Measurements from ENCODE around the gene MYZAP. TPM values are rescaled to one million over a fixed set of nuclear protein-coding genes. Genes with fewer than 3 reads are reported as not detected.

Gene MYZAP
- polyA plus RNA-seq, 1 of the 3 experiments (the other 2 are of a cell fraction): 0.07 TPM

DNA sequence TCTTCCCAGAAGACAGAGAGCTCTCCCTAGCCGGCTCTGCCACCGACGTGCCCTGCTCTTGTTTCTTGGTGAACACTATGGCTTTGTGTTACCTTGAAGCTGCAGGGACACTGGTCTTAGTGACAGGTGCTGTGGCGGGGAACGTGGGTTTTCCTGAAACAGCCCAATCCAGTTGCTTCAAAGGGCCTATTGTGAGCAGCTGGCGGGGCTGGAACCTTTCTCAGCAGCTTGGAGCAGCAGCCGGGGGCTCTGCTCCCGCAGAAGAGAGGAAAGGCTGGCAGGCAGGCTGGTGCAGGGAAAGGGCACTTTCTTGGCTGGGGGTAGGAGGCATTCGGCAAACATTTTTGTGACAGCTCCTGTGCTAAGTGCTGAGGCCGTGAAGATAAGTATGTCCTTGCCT is 12.8 kb downstream of the MYZAP start:
- Histone ChIP-seq H3K4me1 (ENCODE audit: control insufficient read depth in 1 of 2, insufficient read depth in 2 of 2, low read depth in 1 of 2, low read length in 1 of 2) (no peaks in the 10 kb centered on the region), H4K20me1 (ENCODE audit: insufficient read depth) (no peaks in the 10 kb centered on the region), H3K4me3 (ENCODE audit: low read depth in 2 of 2, low read length in 1 of 2) (no peak overlapping the region), H3K9me2 (no peaks in the 10 kb centered on the region), H3K9me3 (no peaks in the 10 kb centered on the region), H3K27ac (ENCODE audit: low read depth in 2 of 2, low read length in 1 of 2) (no peak overlapping the region), H3K27me3 (ENCODE audit: insufficient read depth) (peaks cover 9% of the 10 kb centered on the region; the same call in 1 of the 2 replicates), H2AFZ (ENCODE audit: low read depth) (no peak overlapping the region), H3F3A (replicated peaks; ENCODE audit: insufficient read depth) (no peaks in the 10 kb centered on the region), H3K79me2 (ENCODE audit: insufficient read depth) (no peaks in the 10 kb centered on the region), H3K4me2 (no peak overlapping the region), H3K36me3 (replicated peaks in 1 of 2; ENCODE audit: control insufficient read depth in 1 of 2, insufficient read depth in 2 of 2, low read length in 1 of 2) (no peaks in the 10 kb centered on the region), H3K9ac (no peak overlapping the region)
- ChIA-PET CTCF (interaction anchor here (3.3 kb wide), 1 partner anchor 44 kb away, joined by 19 read pairs; no protein-coding TSS in a partner anchor), POLR2A (no interaction called here)
- TF ChIP-seq GATA2 (CRISPR knock-in tag; IDR thresholded peaks at IDR 0.05): no peak
- TF ChIP-seq GABPA (IDR thresholded peaks at IDR 0.05; ENCODE audit: low read depth): no peak
- TF ChIP-seq, protein P1, sequence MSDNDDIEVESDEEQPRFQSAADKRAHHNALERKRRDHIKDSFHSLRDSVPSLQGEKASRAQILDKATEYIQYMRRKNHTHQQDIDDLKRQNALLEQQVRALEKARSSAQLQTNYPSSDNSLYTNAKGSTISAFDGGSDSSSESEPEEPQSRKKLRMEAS (IDR thresholded peaks at IDR 0.05; ENCODE audit: low read depth): no peak
- TF ChIP-seq POLR2AphosphoS5 (IDR thresholded peaks at IDR 0.05; ENCODE audit: low read depth, low read length): no peak
- no peak for TF ChIP-seq NRF1 (IDR thresholded peaks at IDR 0.05; ENCODE audit: low read depth, low read length)
- TF ChIP-seq, protein P2, sequence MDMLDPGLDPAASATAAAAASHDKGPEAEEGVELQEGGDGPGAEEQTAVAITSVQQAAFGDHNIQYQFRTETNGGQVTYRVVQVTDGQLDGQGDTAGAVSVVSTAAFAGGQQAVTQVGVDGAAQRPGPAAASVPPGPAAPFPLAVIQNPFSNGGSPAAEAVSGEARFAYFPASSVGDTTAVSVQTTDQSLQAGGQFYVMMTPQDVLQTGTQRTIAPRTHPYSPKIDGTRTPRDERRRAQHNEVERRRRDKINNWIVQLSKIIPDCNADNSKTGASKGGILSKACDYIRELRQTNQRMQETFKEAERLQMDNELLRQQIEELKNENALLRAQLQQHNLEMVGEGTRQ (IDR thresholded peaks at IDR 0.05; ENCODE audit: borderline replicate concordance, low read depth, low read length): no peak
- TF ChIP-seq SMC3 (IDR thresholded peaks at IDR 0.05; ENCODE audit: low read depth, low read length): no peak
- TF ChIP-seq RCOR1 (IDR thresholded peaks at IDR 0.05; ENCODE audit: low read length): no peak
- TF ChIP-seq, protein P3, sequence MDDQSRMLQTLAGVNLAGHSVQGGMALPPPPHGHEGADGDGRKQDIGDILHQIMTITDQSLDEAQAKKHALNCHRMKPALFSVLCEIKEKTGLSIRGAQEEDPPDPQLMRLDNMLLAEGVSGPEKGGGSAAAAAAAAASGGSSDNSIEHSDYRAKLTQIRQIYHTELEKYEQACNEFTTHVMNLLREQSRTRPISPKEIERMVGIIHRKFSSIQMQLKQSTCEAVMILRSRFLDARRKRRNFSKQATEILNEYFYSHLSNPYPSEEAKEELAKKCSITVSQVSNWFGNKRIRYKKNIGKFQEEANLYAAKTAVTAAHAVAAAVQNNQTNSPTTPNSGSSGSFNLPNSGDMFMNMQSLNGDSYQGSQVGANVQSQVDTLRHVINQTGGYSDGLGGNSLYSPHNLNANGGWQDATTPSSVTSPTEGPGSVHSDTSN (IDR thresholded peaks at IDR 0.05): no peak
- DNase-seq: no peak
- WGBS (ENCODE audit: low lambda C conversion rate): 61% methylated on average over 10 of the region's 10 CpGs

DNA sequence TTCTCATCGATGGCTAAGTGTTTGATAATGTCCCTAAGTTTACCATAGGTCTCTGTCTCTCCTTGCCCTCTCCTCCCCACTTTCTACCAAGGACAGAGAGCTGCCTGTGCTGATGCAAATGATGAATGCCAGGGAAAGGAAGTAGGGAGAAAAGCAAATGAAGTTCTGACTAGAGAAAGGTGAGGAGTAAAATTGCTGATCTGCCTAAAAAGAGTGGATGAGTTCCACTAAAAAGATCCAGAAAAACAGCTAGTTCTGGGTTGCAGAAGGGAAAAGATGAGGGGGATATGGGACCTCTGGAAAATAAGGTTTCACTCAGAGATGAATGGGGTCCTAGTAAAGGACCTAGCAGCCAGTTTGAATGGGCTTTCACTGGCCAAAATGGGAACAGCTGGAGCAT is 13.8 kb downstream of the MYZAP start:
- POLR2A ChIA-PET: no interaction called here
- CTCF ChIA-PET: interaction anchor here (3.3 kb wide), 1 partner anchor 45 kb away, joined by 19 read pairs; no protein-coding TSS in a partner anchor

More for the DNA sequence above, 13.8 kb downstream of the MYZAP start:
- WGBS (ENCODE audit: low lambda C conversion rate): 18% methylated on average over 1 of the region's 1 CpG
- H3K4me3 ChIP-seq (ENCODE audit: low read depth in 2 of 2, low read length in 1 of 2): no peak overlapping the region
- H3K27me3 ChIP-seq (ENCODE audit: insufficient read depth): peaks cover 9% of the 10 kb centered on the region; the same call in 1 of the 2 replicates
- no peak overlapping the region for H2AFZ ChIP-seq (ENCODE audit: low read depth)
- H3K9me2 ChIP-seq: no peaks in the 10 kb centered on the region
- no peak for DNase-seq
- TF ChIP-seq, protein P1 (IDR thresholded peaks at IDR 0.05; ENCODE audit: low read depth): no peak
- TF ChIP-seq RCOR1 (IDR thresholded peaks at IDR 0.05; ENCODE audit: low read length) (no peak), CHD2 (IDR thresholded peaks at IDR 0.05; ENCODE audit: low read length, partially characterized antibody) (no peak), RXRA (IDR thresholded peaks at IDR 0.05; ENCODE audit: borderline replicate concordance, low read depth) (no peak), NRF1 (IDR thresholded peaks at IDR 0.05; ENCODE audit: low read depth, low read length) (no peak), ELF1 (IDR thresholded peaks at IDR 0.05) (no peak), JUND (IDR thresholded peaks at IDR 0.05) (no peak), FOXM1 (IDR thresholded peaks at IDR 0.05; ENCODE audit: low read depth) (no peak), EP300 (IDR thresholded peaks at IDR 0.05; ENCODE audit: borderline replicate concordance in 1 of 2, low read depth in 1 of 2, low read length in 1 of 2) (no peak), POLR2AphosphoS5 (IDR thresholded peaks at IDR 0.05; ENCODE audit: low read depth, low read length) (no peak)
- TF ChIP-seq, protein P2 (IDR thresholded peaks at IDR 0.05; ENCODE audit: borderline replicate concordance, low read depth, low read length): no peak
- TF ChIP-seq, protein P4, sequence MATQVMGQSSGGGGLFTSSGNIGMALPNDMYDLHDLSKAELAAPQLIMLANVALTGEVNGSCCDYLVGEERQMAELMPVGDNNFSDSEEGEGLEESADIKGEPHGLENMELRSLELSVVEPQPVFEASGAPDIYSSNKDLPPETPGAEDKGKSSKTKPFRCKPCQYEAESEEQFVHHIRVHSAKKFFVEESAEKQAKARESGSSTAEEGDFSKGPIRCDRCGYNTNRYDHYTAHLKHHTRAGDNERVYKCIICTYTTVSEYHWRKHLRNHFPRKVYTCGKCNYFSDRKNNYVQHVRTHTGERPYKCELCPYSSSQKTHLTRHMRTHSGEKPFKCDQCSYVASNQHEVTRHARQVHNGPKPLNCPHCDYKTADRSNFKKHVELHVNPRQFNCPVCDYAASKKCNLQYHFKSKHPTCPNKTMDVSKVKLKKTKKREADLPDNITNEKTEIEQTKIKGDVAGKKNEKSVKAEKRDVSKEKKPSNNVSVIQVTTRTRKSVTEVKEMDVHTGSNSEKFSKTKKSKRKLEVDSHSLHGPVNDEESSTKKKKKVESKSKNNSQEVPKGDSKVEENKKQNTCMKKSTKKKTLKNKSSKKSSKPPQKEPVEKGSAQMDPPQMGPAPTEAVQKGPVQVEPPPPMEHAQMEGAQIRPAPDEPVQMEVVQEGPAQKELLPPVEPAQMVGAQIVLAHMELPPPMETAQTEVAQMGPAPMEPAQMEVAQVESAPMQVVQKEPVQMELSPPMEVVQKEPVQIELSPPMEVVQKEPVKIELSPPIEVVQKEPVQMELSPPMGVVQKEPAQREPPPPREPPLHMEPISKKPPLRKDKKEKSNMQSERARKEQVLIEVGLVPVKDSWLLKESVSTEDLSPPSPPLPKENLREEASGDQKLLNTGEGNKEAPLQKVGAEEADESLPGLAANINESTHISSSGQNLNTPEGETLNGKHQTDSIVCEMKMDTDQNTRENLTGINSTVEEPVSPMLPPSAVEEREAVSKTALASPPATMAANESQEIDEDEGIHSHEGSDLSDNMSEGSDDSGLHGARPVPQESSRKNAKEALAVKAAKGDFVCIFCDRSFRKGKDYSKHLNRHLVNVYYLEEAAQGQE (IDR thresholded peaks at IDR 0.05; ENCODE audit: low read depth, low read length): no peak
- TF ChIP-seq, protein P5, sequence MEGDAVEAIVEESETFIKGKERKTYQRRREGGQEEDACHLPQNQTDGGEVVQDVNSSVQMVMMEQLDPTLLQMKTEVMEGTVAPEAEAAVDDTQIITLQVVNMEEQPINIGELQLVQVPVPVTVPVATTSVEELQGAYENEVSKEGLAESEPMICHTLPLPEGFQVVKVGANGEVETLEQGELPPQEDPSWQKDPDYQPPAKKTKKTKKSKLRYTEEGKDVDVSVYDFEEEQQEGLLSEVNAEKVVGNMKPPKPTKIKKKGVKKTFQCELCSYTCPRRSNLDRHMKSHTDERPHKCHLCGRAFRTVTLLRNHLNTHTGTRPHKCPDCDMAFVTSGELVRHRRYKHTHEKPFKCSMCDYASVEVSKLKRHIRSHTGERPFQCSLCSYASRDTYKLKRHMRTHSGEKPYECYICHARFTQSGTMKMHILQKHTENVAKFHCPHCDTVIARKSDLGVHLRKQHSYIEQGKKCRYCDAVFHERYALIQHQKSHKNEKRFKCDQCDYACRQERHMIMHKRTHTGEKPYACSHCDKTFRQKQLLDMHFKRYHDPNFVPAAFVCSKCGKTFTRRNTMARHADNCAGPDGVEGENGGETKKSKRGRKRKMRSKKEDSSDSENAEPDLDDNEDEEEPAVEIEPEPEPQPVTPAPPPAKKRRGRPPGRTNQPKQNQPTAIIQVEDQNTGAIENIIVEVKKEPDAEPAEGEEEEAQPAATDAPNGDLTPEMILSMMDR (IDR thresholded peaks at IDR 0.05): no peak
- H3K79me2 ChIP-seq (ENCODE audit: insufficient read depth): no peaks in the 10 kb centered on the region
- no peak overlapping the region for H3K9ac ChIP-seq
- no peaks in the 10 kb centered on the region for H3K36me3 ChIP-seq (replicated peaks in 1 of 2; ENCODE audit: control insufficient read depth in 1 of 2, insufficient read depth in 2 of 2, low read length in 1 of 2)
- H3K27ac ChIP-seq (ENCODE audit: low read depth in 2 of 2, low read length in 1 of 2): no peak overlapping the region
- H4K20me1 ChIP-seq (ENCODE audit: insufficient read depth): no peaks in the 10 kb centered on the region
- H3K4me1 ChIP-seq (ENCODE audit: control insufficient read depth in 1 of 2, insufficient read depth in 2 of 2, low read depth in 1 of 2, low read length in 1 of 2): no peaks in the 10 kb centered on the region
- no peaks in the 10 kb centered on the region for H3K9me3 ChIP-seq
- no peak overlapping the region for H3K4me2 ChIP-seq
- no peaks in the 10 kb centered on the region for H3F3A ChIP-seq (replicated peaks; ENCODE audit: insufficient read depth)

Data from SK-N-SH (cell line).